Measurements from ENCODE around the gene IPO9. TPM values are rescaled to one million over a fixed set of nuclear protein-coding genes. Genes with fewer than 3 reads are reported as not detected.

IPO9 gene
- total and polyA plus RNA-seq, 2 donors (not counting 1 experiment from before 2014, with no cell fraction given): 13.3 to 56.9 TPM

DNA sequence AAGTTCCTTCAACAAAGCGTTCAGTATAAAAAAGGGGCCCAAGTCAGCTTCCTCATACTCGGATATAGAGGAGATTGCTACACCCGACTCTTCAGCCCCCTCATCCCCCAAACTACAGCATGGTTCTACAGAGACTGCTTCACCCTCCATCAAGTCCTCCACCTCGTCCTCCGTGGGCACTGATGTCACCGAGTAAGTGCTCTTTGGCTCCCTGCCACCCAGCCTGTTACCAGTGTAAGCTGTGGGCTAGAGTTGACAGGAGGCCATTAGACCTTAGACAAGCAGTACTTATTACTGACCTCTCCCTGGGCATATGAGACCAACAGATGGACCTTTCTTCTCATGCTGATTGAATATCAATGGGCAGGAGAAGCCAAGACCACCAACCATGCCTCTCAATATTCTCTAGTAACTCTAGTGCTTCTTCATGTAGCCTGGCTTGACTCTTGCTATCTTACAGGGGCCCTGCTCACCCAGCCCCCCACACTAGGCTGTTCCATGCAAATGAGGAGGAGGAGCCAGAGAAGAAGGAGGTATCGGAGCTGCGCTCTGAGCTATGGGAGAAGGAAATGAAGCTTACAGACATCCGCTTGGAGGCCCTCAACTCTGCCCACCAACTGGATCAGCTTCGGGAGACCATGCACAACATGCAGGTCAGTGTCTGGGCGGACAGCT, 20.9 kb upstream of the IPO9 start:
- TF ChIP-seq, protein P1, sequence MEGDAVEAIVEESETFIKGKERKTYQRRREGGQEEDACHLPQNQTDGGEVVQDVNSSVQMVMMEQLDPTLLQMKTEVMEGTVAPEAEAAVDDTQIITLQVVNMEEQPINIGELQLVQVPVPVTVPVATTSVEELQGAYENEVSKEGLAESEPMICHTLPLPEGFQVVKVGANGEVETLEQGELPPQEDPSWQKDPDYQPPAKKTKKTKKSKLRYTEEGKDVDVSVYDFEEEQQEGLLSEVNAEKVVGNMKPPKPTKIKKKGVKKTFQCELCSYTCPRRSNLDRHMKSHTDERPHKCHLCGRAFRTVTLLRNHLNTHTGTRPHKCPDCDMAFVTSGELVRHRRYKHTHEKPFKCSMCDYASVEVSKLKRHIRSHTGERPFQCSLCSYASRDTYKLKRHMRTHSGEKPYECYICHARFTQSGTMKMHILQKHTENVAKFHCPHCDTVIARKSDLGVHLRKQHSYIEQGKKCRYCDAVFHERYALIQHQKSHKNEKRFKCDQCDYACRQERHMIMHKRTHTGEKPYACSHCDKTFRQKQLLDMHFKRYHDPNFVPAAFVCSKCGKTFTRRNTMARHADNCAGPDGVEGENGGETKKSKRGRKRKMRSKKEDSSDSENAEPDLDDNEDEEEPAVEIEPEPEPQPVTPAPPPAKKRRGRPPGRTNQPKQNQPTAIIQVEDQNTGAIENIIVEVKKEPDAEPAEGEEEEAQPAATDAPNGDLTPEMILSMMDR (IDR thresholded peaks at IDR 0.05): no peak
- no peak for TF ChIP-seq EZH2 (IDR thresholded peaks at IDR 0.05; ENCODE audit: borderline replicate concordance, insufficient read depth, low read depth, low read length, poor library complexity, severe bottlenecking)
- Histone ChIP-seq H3K4me1 (ENCODE audit: control insufficient read depth in 2 of 2, insufficient read depth in 2 of 2, low read length in 2 of 2) (no peaks in the 10 kb centered on the region), H3K4me2 (replicated peaks; ENCODE audit: low read depth, low read length, poor library complexity, severe bottlenecking) (no peak overlapping the region), H4K20me1 (ENCODE audit: control insufficient read depth, insufficient read depth, low read length, poor library complexity, severe bottlenecking) (no peaks in the 10 kb centered on the region), H3K27ac (ENCODE audit: low read length in 2 of 2) (no peak overlapping the region), H3K9me3 (ENCODE audit: control extremely low read depth in 1 of 3, control insufficient read depth in 2 of 3, insufficient read depth in 1 of 3, low read length in 2 of 3) (no peaks in the 10 kb centered on the region), H3K9ac (ENCODE audit: low read length) (no peak overlapping the region), H3K4me3 (ENCODE audit: control extremely low read depth in 1 of 5, extremely low read depth in 1 of 5, insufficient read depth in 1 of 5, low read depth in 2 of 5, low read length in 4 of 5) (no peak overlapping the region), H3K79me2 (ENCODE audit: control insufficient read depth, insufficient read depth, low read length) (no peaks in the 10 kb centered on the region), H3K36me3 (replicated peaks in 1 of 2; ENCODE audit: control extremely low read depth in 1 of 2, control insufficient read depth in 1 of 2, extremely low read depth in 1 of 2, insufficient read depth in 2 of 2, low read length in 1 of 2) (peaks cover 0 to 8% of the 10 kb centered on the region in 2 experiments), H3K27me3 (replicated peaks in 1 of 4; ENCODE audit: control extremely low read depth in 1 of 4, control insufficient read depth in 3 of 4, insufficient read depth in 4 of 4, low read length in 3 of 4) (no peaks in the 10 kb centered on the region), H2AFZ (ENCODE audit: insufficient read depth, low read depth, low read length, poor library complexity, severe bottlenecking) (no peak overlapping the region)
- H3K27me3 Mint-ChIP-seq: no peaks in the 10 kb centered on the region
- 93% methylated on average over 11 of the region's 11 CpGs for WGBS (ENCODE audit: insufficient coverage)
- intact Hi-C loops (cut with micrococcal nuclease): no loop called here
- ATAC-seq (ENCODE audit: low read depth): no peak
- no peak overlapping the region for H3K27ac Mint-ChIP-seq
- POLR2A ChIA-PET: no interaction called here
- H3K4me1 Mint-ChIP-seq: no peaks in the 10 kb centered on the region
- CTCF ChIA-PET: interaction anchor here (0.7 to 1.6 kb wide), 2 partner anchors 14 to 15 kb away, joined by 3 to 5 read pairs; no protein-coding TSS in a partner anchor
- H3K9me3 Mint-ChIP-seq (ENCODE audit: insufficient read depth): no peaks in the 10 kb centered on the region
- H3K4me3 Mint-ChIP-seq: no peak overlapping the region
- no peak for DNase-seq

DNA sequence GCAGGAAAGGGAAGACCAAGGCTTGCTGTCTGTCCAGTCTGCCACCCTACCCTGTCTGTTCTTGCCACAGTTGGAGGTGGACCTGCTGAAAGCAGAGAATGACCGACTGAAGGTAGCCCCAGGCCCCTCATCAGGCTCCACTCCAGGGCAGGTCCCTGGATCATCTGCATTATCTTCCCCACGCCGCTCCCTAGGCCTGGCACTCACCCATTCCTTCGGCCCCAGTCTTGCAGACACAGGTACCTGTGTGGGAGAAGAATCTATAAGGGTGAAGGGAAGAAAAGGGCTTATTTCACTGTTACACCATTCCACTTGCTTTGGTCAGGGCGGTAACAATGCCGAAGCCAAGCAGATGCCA, 20.3 kb upstream of the IPO9 start:
- ChIA-PET CTCF (no interaction called here), POLR2A (no interaction called here)
- peaks cover 0 to 8% of the 10 kb centered on the region in 2 experiments for H3K36me3 ChIP-seq (replicated peaks in 1 of 2; ENCODE audit: control extremely low read depth in 1 of 2, control insufficient read depth in 1 of 2, extremely low read depth in 1 of 2, insufficient read depth in 2 of 2, low read length in 1 of 2)
- no peaks in the 10 kb centered on the region for H3K27me3 ChIP-seq (replicated peaks in 1 of 4; ENCODE audit: control extremely low read depth in 1 of 4, control insufficient read depth in 3 of 4, insufficient read depth in 4 of 4, low read length in 3 of 4)
- H3K4me1 Mint-ChIP-seq: no peaks in the 10 kb centered on the region
- H3K4me2 ChIP-seq (replicated peaks; ENCODE audit: low read depth, low read length, poor library complexity, severe bottlenecking): no peak overlapping the region
- no peaks in the 10 kb centered on the region for H3K9me3 Mint-ChIP-seq (ENCODE audit: insufficient read depth)
- no peak overlapping the region for H3K4me3 Mint-ChIP-seq
- ATAC-seq (ENCODE audit: low read depth): no peak
- H3K27ac ChIP-seq (ENCODE audit: low read length in 2 of 2): no peak overlapping the region
- no peaks in the 10 kb centered on the region for H3K9me3 ChIP-seq (ENCODE audit: control extremely low read depth in 1 of 3, control insufficient read depth in 2 of 3, insufficient read depth in 1 of 3, low read length in 2 of 3)
- no peak for TF ChIP-seq EZH2 (IDR thresholded peaks at IDR 0.05; ENCODE audit: borderline replicate concordance, insufficient read depth, low read depth, low read length, poor library complexity, severe bottlenecking)
- TF ChIP-seq, protein P1 (IDR thresholded peaks at IDR 0.05): no peak
- no peaks in the 10 kb centered on the region for H3K4me1 ChIP-seq (ENCODE audit: control insufficient read depth in 2 of 2, insufficient read depth in 2 of 2, low read length in 2 of 2)
- 91% methylated on average over 1 of the region's 6 CpGs for WGBS (ENCODE audit: insufficient coverage)
- no peak for DNase-seq
- no peaks in the 10 kb centered on the region for H3K27me3 Mint-ChIP-seq
- H4K20me1 ChIP-seq (ENCODE audit: control insufficient read depth, insufficient read depth, low read length, poor library complexity, severe bottlenecking): no peaks in the 10 kb centered on the region
- H3K79me2 ChIP-seq (ENCODE audit: control insufficient read depth, insufficient read depth, low read length): no peaks in the 10 kb centered on the region
- no peak overlapping the region for H3K9ac ChIP-seq (ENCODE audit: low read length)
- no peak overlapping the region for H3K27ac Mint-ChIP-seq
- no peak overlapping the region for H2AFZ ChIP-seq (ENCODE audit: insufficient read depth, low read depth, low read length, poor library complexity, severe bottlenecking)
- no peak overlapping the region for H3K4me3 ChIP-seq (ENCODE audit: control extremely low read depth in 1 of 5, extremely low read depth in 1 of 5, insufficient read depth in 1 of 5, low read depth in 2 of 5, low read length in 4 of 5)
- intact Hi-C loops (cut with micrococcal nuclease): no loop called here
